GM12878 (cell line): ENCODE results near the gene ARID3A. TPM values are rescaled to one million over a fixed set of nuclear protein-coding genes. Genes with fewer than 3 reads are reported as not detected.

Experiments used
- BHLHE40 ChIP-seq, 2 experiments: fragments of 450-650 bp in 1 of 2; IDR thresholded peaks; 2 replicates each; pipeline ENCODE4 v1.6.1; 2011 to 2017; ENCODE audit warnings: low read depth in 2 of 2, borderline replicate concordance in 1 of 2, improper control_type of control experiment in 1 of 2, low read length in 1 of 2, mild to moderate bottlenecking in 1 of 2
- CHD4 ChIP-seq: fragments of 200-600 bp; sonication (generic); IDR thresholded peaks from 2 replicates; pipeline ENCODE4 v1.6.1; 2016; ENCODE audit warnings: mild to moderate bottlenecking
- CREM ChIP-seq: IDR thresholded peaks from 2 replicates; pipeline ENCODE4 v1.6.1; 2014; ENCODE audit warnings: antibody characterized with exemption, low read depth
- KAT2A ChIP-seq: conservative IDR thresholded peaks from 2 replicates; pipeline ENCODE4 v1.6.1; 2011; ENCODE audit warnings: low read depth, low read length; ENCODE audit not compliant: control insufficient read depth
- NFXL1 ChIP-seq: fragments of 450-650 bp; IDR thresholded peaks from 2 replicates; pipeline ENCODE4 v1.6.1; 2017; ENCODE audit warnings: antibody characterized with exemption, mild to moderate bottlenecking, borderline replicate concordance
- POLR2AphosphoS5 ChIP-seq: IDR thresholded peaks from 2 replicates; pipeline ENCODE4 v1.6.1; 2011; ENCODE audit warnings: mild to moderate bottlenecking, low read length, inconsistent platforms
- RB1 ChIP-seq: fragments of 450-650 bp; formaldehyde crosslinking; IDR thresholded peaks from 2 replicates; pipeline ENCODE4 v1.6.1; 2017; ENCODE audit warnings: mild to moderate bottlenecking, borderline replicate concordance
- TCF3 ChIP-seq: IDR thresholded peaks from 2 replicates; pipeline ENCODE4 v1.6.1; 2012; ENCODE audit warnings: low read depth, mild to moderate bottlenecking, low read length, borderline replicate concordance; ENCODE audit not compliant: insufficient read depth
- ZBTB4 ChIP-seq: fragments of 450-650 bp; formaldehyde crosslinking; IDR thresholded peaks from 2 replicates; pipeline ENCODE4 v1.4.0; 2022; ENCODE audit warnings: mild to moderate bottlenecking, moderate library complexity
- ZNF207 ChIP-seq: fragments of 450-650 bp; IDR thresholded peaks from 2 replicates; pipeline ENCODE4 v1.6.1; 2014; ENCODE audit warnings: antibody characterized with exemption, mild to moderate bottlenecking, borderline replicate concordance
- polyA plus RNA-seq, 11 experiments: library from polyadenylated mRNA; depleted of rRNA in 4 of 11; unstranded in 6 of 11; stranded (reverse) in 5 of 11; fragments of >200 nt; fragmentation: Nextera tagmentation in 4 of 11; fragmentation: Illumina TruSeq in 1 of 11; extraction: Ambion mirVana in 4 of 11; extraction: Trizol in 1 of 11; gene quantifications; 1 replicate in 1 of 11; 2 replicates in 10 of 11; pipeline versions ENCODE4 v1.2.1 to v1.2.3, GENCODE V29; 2011 to 2016; ENCODE audit warnings: inconsistent platforms in 2 of 11, missing spikeins in 2 of 11, low read depth in 1 of 11
- total RNA-seq, 4 experiments: library from RNA; depleted of rRNA in 3 of 4; stranded (reverse); fragments of >200 nt in 3 of 4; fragmentation: Illumina TruSeq in 1 of 4; extraction: Trizol in 1 of 4; gene quantifications; 2 replicates each; pipeline versions ENCODE4 v1.2.1 to v1.2.3, GENCODE V29; 2013 to 2021
- TF ChIP-seq, protein P1 (sequence below): fragments of 450-650 bp; IDR thresholded peaks from 2 replicates; pipeline ENCODE4 v1.6.1; 2016; ENCODE audit warnings: mild to moderate bottlenecking
- TF ChIP-seq, protein P2 (sequence below): fragments of 450-650 bp; formaldehyde crosslinking; IDR thresholded peaks from 2 replicates; pipeline ENCODE4 v1.5.0; 2022; ENCODE audit warnings: mild to moderate bottlenecking, missing genetic modification characterization

ARID3A gene
- total and polyA plus RNA-seq, 10 of the 15 experiments (the other 5 are each of a cell fraction or from before 2014, with no cell fraction given), result 0.76 to 70.0 (median 16.7) TPM

DNA sequence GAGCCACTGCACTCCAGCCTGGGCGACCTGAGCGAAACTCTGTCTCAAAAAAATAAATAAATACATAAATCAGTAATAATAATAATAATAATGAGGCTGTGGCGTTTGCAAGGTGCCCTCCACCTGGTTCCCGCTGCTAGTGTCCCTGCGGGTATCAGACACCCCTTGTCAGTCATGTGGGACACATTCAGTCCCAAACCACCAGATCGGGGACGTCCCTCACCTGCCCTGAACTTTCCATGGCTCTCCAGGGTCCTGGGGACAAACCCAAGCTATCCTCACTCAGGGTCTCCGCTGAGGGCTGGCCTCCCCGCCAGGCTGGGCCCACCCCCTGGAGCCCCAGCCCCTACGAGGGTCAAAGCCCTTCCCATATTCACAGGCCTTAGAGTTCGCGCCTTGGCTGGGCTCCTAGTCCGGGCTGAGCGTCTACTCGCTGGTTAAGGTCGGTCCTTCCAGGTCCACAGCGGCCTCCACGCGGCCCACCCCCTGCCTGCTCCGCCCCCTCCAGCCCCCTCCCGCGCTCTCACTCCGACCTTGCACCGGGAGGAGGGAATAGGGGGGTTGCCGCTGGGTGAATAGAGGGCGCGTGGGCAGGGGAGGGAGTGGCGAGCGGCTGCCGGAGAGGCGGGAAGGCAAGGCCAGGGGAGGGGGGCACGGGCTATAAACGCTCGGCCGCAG is 9.1 kb upstream of the ARID3A start (continued):
- TF ChIP-seq ZNF207 (no peak), CREM (no peak), NFXL1 (no peak), ZBTB4 (CRISPR knock-in tag) (no peak), KAT2A (no peak), POLR2AphosphoS5 (no peak), BHLHE40 (IDR thresholded peaks at IDR 0.05; ENCODE audit: borderline replicate concordance in 1 of 2, low read depth in 2 of 2, low read length in 1 of 2) (no peak), TCF3 (no peak), RB1 (no peak), CHD4 (no peak)
- TF ChIP-seq, protein P1, sequence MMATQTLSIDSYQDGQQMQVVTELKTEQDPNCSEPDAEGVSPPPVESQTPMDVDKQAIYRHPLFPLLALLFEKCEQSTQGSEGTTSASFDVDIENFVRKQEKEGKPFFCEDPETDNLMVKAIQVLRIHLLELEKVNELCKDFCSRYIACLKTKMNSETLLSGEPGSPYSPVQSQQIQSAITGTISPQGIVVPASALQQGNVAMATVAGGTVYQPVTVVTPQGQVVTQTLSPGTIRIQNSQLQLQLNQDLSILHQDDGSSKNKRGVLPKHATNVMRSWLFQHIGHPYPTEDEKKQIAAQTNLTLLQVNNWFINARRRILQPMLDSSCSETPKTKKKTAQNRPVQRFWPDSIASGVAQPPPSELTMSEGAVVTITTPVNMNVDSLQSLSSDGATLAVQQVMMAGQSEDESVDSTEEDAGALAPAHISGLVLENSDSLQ, result peak; percentile 36; the same call in 1 of the 2 replicates
- TF ChIP-seq, protein P2, sequence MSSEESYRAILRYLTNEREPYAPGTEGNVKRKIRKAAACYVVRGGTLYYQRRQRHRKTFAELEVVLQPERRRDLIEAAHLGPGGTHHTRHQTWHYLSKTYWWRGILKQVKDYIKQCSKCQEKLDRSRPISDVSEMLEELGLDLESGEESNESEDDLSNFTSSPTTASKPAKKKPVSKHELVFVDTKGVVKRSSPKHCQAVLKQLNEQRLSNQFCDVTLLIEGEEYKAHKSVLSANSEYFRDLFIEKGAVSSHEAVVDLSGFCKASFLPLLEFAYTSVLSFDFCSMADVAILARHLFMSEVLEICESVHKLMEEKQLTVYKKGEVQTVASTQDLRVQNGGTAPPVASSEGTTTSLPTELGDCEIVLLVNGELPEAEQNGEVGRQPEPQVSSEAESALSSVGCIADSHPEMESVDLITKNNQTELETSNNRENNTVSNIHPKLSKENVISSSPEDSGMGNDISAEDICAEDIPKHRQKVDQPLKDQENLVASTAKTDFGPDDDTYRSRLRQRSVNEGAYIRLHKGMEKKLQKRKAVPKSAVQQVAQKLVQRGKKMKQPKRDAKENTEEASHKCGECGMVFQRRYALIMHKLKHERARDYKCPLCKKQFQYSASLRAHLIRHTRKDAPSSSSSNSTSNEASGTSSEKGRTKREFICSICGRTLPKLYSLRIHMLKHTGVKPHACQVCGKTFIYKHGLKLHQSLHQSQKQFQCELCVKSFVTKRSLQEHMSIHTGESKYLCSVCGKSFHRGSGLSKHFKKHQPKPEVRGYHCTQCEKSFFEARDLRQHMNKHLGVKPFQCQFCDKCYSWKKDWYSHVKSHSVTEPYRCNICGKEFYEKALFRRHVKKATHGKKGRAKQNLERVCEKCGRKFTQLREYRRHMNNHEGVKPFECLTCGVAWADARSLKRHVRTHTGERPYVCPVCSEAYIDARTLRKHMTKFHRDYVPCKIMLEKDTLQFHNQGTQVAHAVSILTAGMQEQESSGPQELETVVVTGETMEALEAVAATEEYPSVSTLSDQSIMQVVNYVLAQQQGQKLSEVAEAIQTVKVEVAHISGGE (CRISPR knock-in tag), result no peak
